GM21423 (cell line): ENCODE data around the gene MRPL32.

Experiments used
- ATAC-seq: cut with Tn5 transposase; IDR thresholded peaks from one replicate; pipeline ENCODE4 v1.9.1; 2021; ENCODE audit warnings: mild to moderate bottlenecking, moderate library complexity; ENCODE audit not compliant: unreplicated experiment

The MRPL32 gene

GRCh38 chr7:42964293-42964692 is 32.1 kb downstream of the MRPL32 start:
- no peak for ATAC-seq

GRCh38 chr7:42964849-42965805 is 33.0 kb downstream of the MRPL32 start:
- no peak for ATAC-seq

GRCh38 chr7:42967391-42967790 is 35.2 kb downstream of the MRPL32 start:
- no peak for ATAC-seq

GRCh38 chr7:42972699-42973500 is 40.7 kb downstream of the MRPL32 start:
- ATAC-seq = no peak

- ATAC-seq = no peak
Measured at GRCh38 chr7:42976371-42976770, 44.2 kb downstream of the MRPL32 start.

- ATAC-seq = no peak
Measured at GRCh38 chr7:42978496-42978895, 46.3 kb downstream of the MRPL32 start.

- ATAC-seq = no peak
Measured at GRCh38 chr7:42980084-42980483, 47.9 kb downstream of the MRPL32 start.

- ATAC-seq = no peak
Measured at GRCh38 chr7:42980514-42980913, 48.3 kb downstream of the MRPL32 start.

GRCh38 chr7:42981601-42982000 is 49.4 kb downstream of the MRPL32 start:
- ATAC-seq = no peak

GRCh38 chr7:42982604-42983115 is 50.5 kb downstream of the MRPL32 start:
- ATAC-seq = no peak

- no peak for ATAC-seq
Measured at GRCh38 chr7:42984137-42984536, 52.0 kb downstream of the MRPL32 start.

- no peak for ATAC-seq
Measured at GRCh38 chr7:42986213-42986612, 54.0 kb downstream of the MRPL32 start.

- no peak for ATAC-seq
Measured at GRCh38 chr7:42986781-42987248, 54.6 kb downstream of the MRPL32 start.
